IMR-90 (cell line): ENCODE measurements around the gene DAGLA. TPM values are rescaled to one million over a fixed set of nuclear protein-coding genes. Genes with fewer than 3 reads are reported as not detected.
A peak's percentile ranks its signal among the peaks of the same experiment; 100 is the strongest.

ENCODE experiments used
- ATAC-seq: fragments of 200-7000 bp; cut with Tn5 transposase; 2 replicates; pipeline ENCODE4 v1.9.1; 2020; ENCODE audit warnings: low read depth, mild to moderate bottlenecking, moderate library complexity
- BruUV-seq: library from RNA; stranded (reverse); fragments of 400-500 nt; replicated peaks from 2 replicates; lab custom pipeline; 2021; lab: Mats Ljungman, UMichigan
- CTCF ChIA-PET: fragments of 300-600 bp; formaldehyde crosslinking; extraction: SDS; loops from one replicate; lab custom pipeline; 2021; ENCODE audit warnings: antibody characterized with exemption; lab: Yijun Ruan, JAX
- POLR2A ChIA-PET: fragments of 300-600 bp; sonication (Branson Sonifier 250); formaldehyde crosslinking; loops from one replicate; lab custom pipeline; 2022; ENCODE audit warnings: antibody characterized with exemption; ENCODE audit not compliant: unreplicated experiment; lab: Charles Lee
- DNase-seq: peaks from one replicate; pipeline ENCODE4 v3.0.0; 2013
- H2AFZ ChIP-seq: replicated peaks from 2 replicates; pipeline ENCODE3; 2013; ENCODE audit warnings: low read length, mild to moderate bottlenecking; ENCODE audit not compliant: poor library complexity
- H2AK5ac ChIP-seq: 2 replicates; pipeline ENCODE4 v1.6.1; 2013; ENCODE audit warnings: low read depth, low read length, inconsistent platforms
- H2AK9ac ChIP-seq: replicated peaks from 2 replicates; pipeline ENCODE3; 2013; ENCODE audit warnings: mild to moderate bottlenecking, low read depth, low read length, moderate library complexity; ENCODE audit not compliant: poor library complexity
- H2BK120ac ChIP-seq: 2 replicates; pipeline ENCODE4 v1.6.1; 2013; ENCODE audit warnings: low read depth, low read length, inconsistent platforms
- H2BK15ac ChIP-seq: 3 replicates; pipeline ENCODE4 v1.6.1; 2013; ENCODE audit warnings: low read depth, low read length, inconsistent platforms
- H2BK20ac ChIP-seq: 2 replicates; pipeline ENCODE4 v1.6.1; 2013; ENCODE audit warnings: low read depth, mild to moderate bottlenecking, inconsistent platforms, low read length, moderate library complexity
- H2BK5ac ChIP-seq: 2 replicates; pipeline ENCODE4 v1.6.1; 2013; ENCODE audit warnings: mild to moderate bottlenecking, low read depth, low read length, inconsistent platforms; ENCODE audit not compliant: poor library complexity, severe bottlenecking
- H3K14ac ChIP-seq: replicated peaks from 2 replicates; pipeline ENCODE4 v1.6.1; 2013; ENCODE audit warnings: low read depth, low read length, inconsistent platforms
- H3K18ac ChIP-seq: 2 replicates; pipeline ENCODE4 v1.6.1; 2013; ENCODE audit warnings: low read depth, low read length, control low read depth
- H3K23ac ChIP-seq: 2 replicates; pipeline ENCODE4 v1.6.1; 2013; ENCODE audit warnings: low read depth, low read length, inconsistent platforms
- H3K27ac ChIP-seq: 2 replicates; pipeline ENCODE4 v1.5.1; 2013; ENCODE audit warnings: mild to moderate bottlenecking, control low read depth, low read length; ENCODE audit not compliant: insufficient read depth
- H3K27me3 ChIP-seq: 2 replicates; pipeline ENCODE4 v1.6.1; 2013; ENCODE audit warnings: low read length; ENCODE audit not compliant: control insufficient read depth, insufficient read depth
- H3K36me3 ChIP-seq: 2 replicates; pipeline ENCODE4 v1.6.1; 2013; ENCODE audit warnings: low read length, mixed read lengths; ENCODE audit not compliant: control insufficient read depth, insufficient read depth
- H3K4ac ChIP-seq: 2 replicates; pipeline ENCODE4 v1.6.1; 2013; ENCODE audit warnings: low read depth, low read length, inconsistent platforms
- H3K4me1 ChIP-seq: 2 replicates; pipeline ENCODE4 v1.6.1; 2013; ENCODE audit warnings: low read length, mixed read lengths; ENCODE audit not compliant: control insufficient read depth, insufficient read depth
- H3K4me2 ChIP-seq: 2 replicates; pipeline ENCODE4 v1.6.1; 2013; ENCODE audit warnings: low read depth, mild to moderate bottlenecking, control low read depth, low read length, moderate library complexity
- H3K4me3 ChIP-seq: 2 replicates; pipeline ENCODE4 v1.5.1; 2013; ENCODE audit warnings: low read depth, mild to moderate bottlenecking, control low read depth, low read length, moderate library complexity; ENCODE audit not compliant: insufficient read depth
- H3K56ac ChIP-seq: 2 replicates; pipeline ENCODE4 v1.6.1; 2013; ENCODE audit warnings: low read length, inconsistent platforms; ENCODE audit not compliant: insufficient read depth; ENCODE audit errors: extremely low read depth
- H3K79me1 ChIP-seq, 2 experiments: 2 replicates each; pipeline ENCODE4 v1.6.1; 2013; ENCODE audit warnings: low read length in 2 of 2, inconsistent platforms in 1 of 2, low read depth in 1 of 2
- H3K9ac ChIP-seq: 2 replicates; pipeline ENCODE4 v1.6.1; 2013; ENCODE audit warnings: low read depth, low read length, control low read depth
- H3K9me1 ChIP-seq: 2 replicates; pipeline ENCODE4 v1.6.1; 2013; ENCODE audit warnings: low read length, inconsistent platforms; ENCODE audit not compliant: insufficient read depth
- H3K9me3 ChIP-seq: 2 replicates; pipeline ENCODE4 v1.6.1; 2013; ENCODE audit warnings: low read length; ENCODE audit not compliant: control insufficient read depth, insufficient read depth
- H4K20me1 ChIP-seq: 2 replicates; pipeline ENCODE4 v1.6.1; 2013; ENCODE audit warnings: low read length, inconsistent platforms; ENCODE audit not compliant: insufficient read depth
- H4K5ac ChIP-seq: 2 replicates; pipeline ENCODE4 v1.6.1; 2013; ENCODE audit warnings: mild to moderate bottlenecking, low read depth, low read length, control low read depth
- H4K8ac ChIP-seq, 2 experiments: 2 replicates each; pipeline ENCODE4 v1.6.1; 2013; ENCODE audit warnings: low read depth in 2 of 2, low read length in 2 of 2, control low read depth in 1 of 2, inconsistent platforms in 1 of 2
- H4K91ac ChIP-seq: 2 replicates; pipeline ENCODE4 v1.6.1; 2013; ENCODE audit warnings: low read depth, low read length, inconsistent platforms; ENCODE audit not compliant: insufficient read depth
- CTCF ChIP-seq: conservative IDR thresholded peaks from 2 replicates; pipeline ENCODE4 v1.5.1; 2012; ENCODE audit warnings: mild to moderate bottlenecking, low read depth, low read length, improper control_type of control experiment
- WGBS, 2 experiments: methylation state at CpG; one replicate each; pipeline versions ENCODE4 v1.1.5 to v1.1.7; 2013; ENCODE audit warnings: missing lambda C conversion rate in 2 of 2; ENCODE audit not compliant: insufficient read length in 1 of 2; ENCODE audit errors: extremely low coverage in 2 of 2; 5-methylcytosine and 5-hydroxymethylcytosine counted together
- dilution Hi-C: fragments of 300-500 bp; cut with HindIII; formaldehyde crosslinking; loops from one replicate; pipeline ENCODE4 v1.14.3; 2018; ENCODE audit warnings: low sequenced_read_pairs; ENCODE audit not compliant: unreplicated experiment
- in situ Hi-C: fragments of 300-500 bp; cut with MboI; formaldehyde crosslinking; loops from 3 replicates; pipeline ENCODE4 v1.14.3; 2019; ENCODE audit warnings: low sequenced_read_pairs, inconsistent platforms, mixed read lengths
- intact Hi-C: fragments of 100-400 bp; cut with micrococcal nuclease; formaldehyde crosslinking; loops from 2 replicates; pipeline ENCODE4 v1.10.0; 2022
- polyA plus RNA-seq, 3 experiments: library from polyadenylated mRNA; depleted of rRNA; stranded (reverse); fragments of >200 nt; gene quantifications; 2 replicates each; pipeline ENCODE4 v1.2.3, GENCODE V29; 2012; ENCODE audit warnings: low replicate concordance in 1 of 3
- total RNA-seq: library from RNA; depleted of rRNA; stranded (reverse); fragments of >200 nt; gene quantifications from 2 replicates; pipeline ENCODE4 v1.2.3, GENCODE V29; 2012

The DAGLA gene
- total and polyA plus RNA-seq, 2 of the 4 experiments (the other 2 are of a cell fraction): 0.90 to 3.8 TPM

- Histone ChIP-seq H3K36me3 (no peaks in the 10 kb centered on the region), H3K9me3 (no peaks in the 10 kb centered on the region), H2AFZ (no peak overlapping the region), H3K56ac (no peak overlapping the region), H2BK20ac (no peak overlapping the region), H3K18ac (no peak overlapping the region), H3K14ac (no peak overlapping the region), H2BK120ac (no peak overlapping the region), H4K8ac (no peak overlapping the region), H3K4me1 (peaks cover 4% of the 10 kb centered on the region; the same call in 1 of the 2 replicates), H4K20me1 (0 out of 2 replicates have a peak, but pooled peaks cover 4% of the 10 kb centered on the region), H2AK5ac (no peak overlapping the region), H2AK9ac (no peak overlapping the region), H2BK5ac (no peak overlapping the region), H3K27me3 (peaks cover 54% of the 10 kb centered on the region), H3K4me2 (no peak overlapping the region), H3K23ac (no peak overlapping the region), H3K27ac (no peak overlapping the region), H3K79me1 (no peaks in the 10 kb centered on the region), H2BK15ac (no peak overlapping the region), H3K9ac (no peak overlapping the region), H3K9me1 (peaks cover 2% of the 10 kb centered on the region; the same call in 1 of the 2 replicates), H4K5ac (no peak overlapping the region), H3K4ac (no peak overlapping the region), H4K91ac (no peak overlapping the region), H3K4me3 (no peak overlapping the region)
- POLR2A ChIA-PET: no interaction called here
- 87% methylated on average over 9 of the region's 14 CpGs; no CpG with 5 or more reads in 1 of the 2 experiments for WGBS, 2 experiments
- TF ChIP-seq CTCF: no peak
- in situ Hi-C loops (no loop called here), intact Hi-C loops (no loop called here), dilution Hi-C loops (no loop called here)
- ATAC-seq (peak; percentile 34), DNase-seq (peak; percentile 54)
- CTCF ChIA-PET: no interaction called here
- BruUV-seq: no TSS peak
Observed at GRCh38 chr11:61684870-61685616, 4.9 kb downstream of the DAGLA start.
